Gastroesophageal sphincter (tissue), 3 donors: ENCODE measurements around the gene CRELD2.

Experiments used
- CTCF ChIP-seq, 4 experiments: fragments of 200-600 bp in 2 of 4; fragments of 450-650 bp in 2 of 4; sonication (generic) in 1 of 4; IDR thresholded peaks; one replicate each; pipeline ENCODE4 v1.5.1; 2017 to 2019; ENCODE audit warnings: antibody characterized with exemption in 4 of 4, mild to moderate bottlenecking in 2 of 4, moderate library complexity in 2 of 4
- POLR2A ChIP-seq, 2 donors: fragments of 450-650 bp; IDR thresholded peaks; one replicate each; pipeline ENCODE4 v1.6.1; 2017; ENCODE audit warnings: antibody characterized with exemption in 2 of 2, mild to moderate bottlenecking in 2 of 2, moderate library complexity in 1 of 2

- no peak for TF ChIP-seq POLR2A (IDR thresholded peaks at IDR 0.05)
- TF ChIP-seq CTCF (IDR thresholded peaks at IDR 0.05) = no peak
Measured at GRCh38 chr22:49904040-49904369, 14.4 kb upstream of the CRELD2 start.
